ENCODE data around the gene THAP2.

THAP2 gene

GRCh38 chr12:71719647-71720370 is 55.7 kb downstream of the THAP2 start:
- Histone ChIP-seq H3K79me2 (ENCODE audit: control insufficient read depth, low read length) (no peaks in the 10 kb centered on the region), H3K9me3 (ENCODE audit: control insufficient read depth, insufficient read depth, low read length) (0 out of 2 replicates have a peak, but pooled peaks cover under 1% of the 10 kb centered on the region), H3K4me3 (ENCODE audit: low read length) (no peak overlapping the region), H3K27me3 (ENCODE audit: control insufficient read depth, low read length) (no peaks in the 10 kb centered on the region), H3K27ac (ENCODE audit: low read depth, low read length) (no peak overlapping the region), H3K4me1 (ENCODE audit: control insufficient read depth, low read length) (no peaks in the 10 kb centered on the region), H3F3A (ENCODE audit: control insufficient read depth, insufficient read depth) (no peaks in the 10 kb centered on the region), H3K36me3 (ENCODE audit: control insufficient read depth, low read length) (no peaks in the 10 kb centered on the region), H4K20me1 (ENCODE audit: control insufficient read depth, insufficient read depth, low read depth, low read length) (no peaks in the 10 kb centered on the region), H3K4me2 (ENCODE audit: low read length) (no peak overlapping the region), H3K9me2 (replicated peaks; ENCODE audit: control insufficient read depth, low read length) (no peaks in the 10 kb centered on the region)
- TF ChIP-seq EZH2phosphoT487 (IDR thresholded peaks at IDR 0.05; ENCODE audit: borderline replicate concordance, low read length) (no peak), CTCF (IDR thresholded peaks at IDR 0.05; ENCODE audit: low read depth, low read length, poor library complexity, severe bottlenecking) (no peak)

- H3K4me2 ChIP-seq (ENCODE audit: low read length), result no peak overlapping the region
- no peak for TF ChIP-seq EZH2phosphoT487 (IDR thresholded peaks at IDR 0.05; ENCODE audit: borderline replicate concordance, low read length)
- TF ChIP-seq CTCF (IDR thresholded peaks at IDR 0.05; ENCODE audit: low read depth, low read length, poor library complexity, severe bottlenecking), result no peak
- no peaks in the 10 kb centered on the region for H3K9me2 ChIP-seq (replicated peaks; ENCODE audit: control insufficient read depth, low read length)
- no peaks in the 10 kb centered on the region for H3F3A ChIP-seq (ENCODE audit: control insufficient read depth, insufficient read depth)
- H3K9me3 ChIP-seq (ENCODE audit: control insufficient read depth, insufficient read depth, low read length), result no peaks in the 10 kb centered on the region
- no peaks in the 10 kb centered on the region for H3K4me1 ChIP-seq (ENCODE audit: control insufficient read depth, low read length)
- no peaks in the 10 kb centered on the region for H3K36me3 ChIP-seq (ENCODE audit: control insufficient read depth, low read length)
- no peaks in the 10 kb centered on the region for H3K79me2 ChIP-seq (ENCODE audit: control insufficient read depth, low read length)
- H3K4me3 ChIP-seq (ENCODE audit: low read length), result no peak overlapping the region
- no peaks in the 10 kb centered on the region for H4K20me1 ChIP-seq (ENCODE audit: control insufficient read depth, insufficient read depth, low read depth, low read length)
- H3K27ac ChIP-seq (ENCODE audit: low read depth, low read length), result no peak overlapping the region
- H3K27me3 ChIP-seq (ENCODE audit: control insufficient read depth, low read length), result no peaks in the 10 kb centered on the region
Measured at GRCh38 chr12:71721783-71722505, 57.8 kb downstream of the THAP2 start.

GRCh38 chr12:71725011-71725410 is 60.9 kb downstream of the THAP2 start:
- H3K79me2 ChIP-seq (ENCODE audit: control insufficient read depth, low read length), result no peaks in the 10 kb centered on the region
- H3K27ac ChIP-seq (ENCODE audit: low read depth, low read length), result no peak overlapping the region
- no peaks in the 10 kb centered on the region for H3K4me1 ChIP-seq (ENCODE audit: control insufficient read depth, low read length)
- H3K4me3 ChIP-seq (ENCODE audit: low read length), result no peak overlapping the region
- H3K4me2 ChIP-seq (ENCODE audit: low read length), result no peak overlapping the region
- TF ChIP-seq EZH2phosphoT487 (IDR thresholded peaks at IDR 0.05; ENCODE audit: borderline replicate concordance, low read length) (no peak), CTCF (IDR thresholded peaks at IDR 0.05; ENCODE audit: low read depth, low read length, poor library complexity, severe bottlenecking) (no peak)
- no peaks in the 10 kb centered on the region for H3K9me3 ChIP-seq (ENCODE audit: control insufficient read depth, insufficient read depth, low read length)
- H4K20me1 ChIP-seq (ENCODE audit: control insufficient read depth, insufficient read depth, low read depth, low read length), result no peaks in the 10 kb centered on the region
- H3F3A ChIP-seq (ENCODE audit: control insufficient read depth, insufficient read depth), result no peaks in the 10 kb centered on the region
- H3K27me3 ChIP-seq (ENCODE audit: control insufficient read depth, low read length), result no peaks in the 10 kb centered on the region
- no peaks in the 10 kb centered on the region for H3K36me3 ChIP-seq (ENCODE audit: control insufficient read depth, low read length)
- no peaks in the 10 kb centered on the region for H3K9me2 ChIP-seq (replicated peaks; ENCODE audit: control insufficient read depth, low read length)

All from DOHH2 (cell line).